Cardiac fibroblast (primary cell): ENCODE measurements around the gene SLC6A19.

Experiments
- DNase-seq, 2 donors: peaks; one replicate each; pipeline versions ENCODE4 v3.0.0 to v3.0.0-alpha.2; 2010; ENCODE audit warnings: low read depth in 2 of 2
- H3K4me3 ChIP-seq, 2 donors: replicated peaks in 1 of 2; 1 replicate in 1 of 2; 2 replicates in 1 of 2; pipeline ENCODE4 v1.5.1; 2011; ENCODE audit warnings: low read depth in 2 of 2, low read length in 2 of 2, mild to moderate bottlenecking in 2 of 2, moderate library complexity in 1 of 2
- CTCF ChIP-seq: IDR thresholded peaks from one replicate; pipeline ENCODE4 v1.5.1; 2011; ENCODE audit warnings: low read depth, mild to moderate bottlenecking, low read length, inconsistent platforms

Gene SLC6A19

GRCh38 chr5:1214163-1214935, 13.0 kb downstream of the SLC6A19 start:
- no peak for DNase-seq
- no peak for TF ChIP-seq CTCF
- no peak overlapping the region for H3K4me3 ChIP-seq

- no peak for DNase-seq
- TF ChIP-seq CTCF: no peak
- H3K4me3 ChIP-seq: no peak overlapping the region
Observed at GRCh38 chr5:1214936-1215220, 13.5 kb downstream of the SLC6A19 start.

- no peak overlapping the region for H3K4me3 ChIP-seq
- DNase-seq: no peak
- TF ChIP-seq CTCF: no peak
Observed at GRCh38 chr5:1215320-1216096, 14.1 kb downstream of the SLC6A19 start.

GRCh38 chr5:1216211-1216917, 15.0 kb downstream of the SLC6A19 start:
- no peak for TF ChIP-seq CTCF
- DNase-seq: no peak
- H3K4me3 ChIP-seq: no peak overlapping the region

- no peak for TF ChIP-seq CTCF
- no peak overlapping the region for H3K4me3 ChIP-seq
- no peak for DNase-seq
Observed at GRCh38 chr5:1216918-1217295, 15.5 kb downstream of the SLC6A19 start.

GRCh38 chr5:1217596-1218206, 16.3 kb downstream of the SLC6A19 start:
- DNase-seq: no peak
- TF ChIP-seq CTCF: no peak
- H3K4me3 ChIP-seq: no peak overlapping the region
